HG03060 (cell line): Measurements from ENCODE around the gene LMAN1.

Source experiments
- ATAC-seq: cut with Tn5 transposase; IDR thresholded peaks from one replicate; pipeline ENCODE4 v1.9.1; 2021; ENCODE audit warnings: low read depth, moderate number of reproducible peaks; ENCODE audit not compliant: unreplicated experiment

The LMAN1 gene

GRCh38 chr18:59306640-59307039, 52.4 kb downstream of the LMAN1 start:
- no peak for ATAC-seq

GRCh38 chr18:59305295-59305694, 53.8 kb downstream of the LMAN1 start:
- ATAC-seq, result no peak

- ATAC-seq, result no peak
These were observed 55.3 kb downstream of the LMAN1 start for GRCh38 chr18:59303656-59304195.

GRCh38 chr18:59303006-59303405, 56.1 kb downstream of the LMAN1 start:
- ATAC-seq, result no peak

GRCh38 chr18:59301929-59302328, 57.1 kb downstream of the LMAN1 start:
- no peak for ATAC-seq

GRCh38 chr18:59300676-59301285, 58.3 kb downstream of the LMAN1 start:
- ATAC-seq, result no peak

GRCh38 chr18:59298871-59299270, 60.2 kb downstream of the LMAN1 start:
- no peak for ATAC-seq

- no peak for ATAC-seq
These were observed 65.7 kb downstream of the LMAN1 start for GRCh38 chr18:59293317-59293716.

GRCh38 chr18:59286341-59286740, 72.7 kb downstream of the LMAN1 start:
- no peak for ATAC-seq

- ATAC-seq, result no peak
These were observed 76.7 kb downstream of the LMAN1 start for GRCh38 chr18:59282341-59282740.

GRCh38 chr18:59279722-59280121, 79.3 kb downstream of the LMAN1 start:
- ATAC-seq, result no peak

GRCh38 chr18:59279193-59279592, 79.9 kb downstream of the LMAN1 start:
- ATAC-seq, result no peak

GRCh38 chr18:59278793-59279192, 80.3 kb downstream of the LMAN1 start:
- no peak for ATAC-seq
